ENCODE measurements around the gene GTF2A1L.
"Not testable (repeated sequence)": the region's sequence is repeated elsewhere in the genome, so short reads cannot be mapped to it uniquely, and the experiment has no call there.

GTF2A1L gene

GRCh38 chr2:48613211-48613610 is 4.4 kb upstream of the GTF2A1L start:
- DNase-seq = no peak

DNA sequence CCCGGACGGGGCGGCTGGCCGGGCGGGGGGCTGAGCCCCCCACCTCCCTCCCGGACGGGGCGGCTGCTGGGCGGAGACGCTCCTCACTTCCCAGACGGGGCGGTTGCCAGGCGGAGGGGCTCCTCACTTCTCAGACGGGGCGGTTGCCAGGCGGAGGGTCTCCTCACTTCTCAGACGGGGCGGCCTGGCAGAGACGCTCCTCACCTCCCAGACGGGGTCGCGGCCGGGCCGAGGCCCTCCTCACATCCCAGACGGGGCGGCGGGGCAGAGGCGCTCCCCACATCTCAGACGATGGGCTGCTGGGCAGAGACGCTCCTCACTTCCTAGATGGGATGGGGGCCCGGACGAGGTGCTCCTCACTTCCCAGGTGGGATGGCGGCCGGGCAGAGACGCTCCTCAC is 3.1 kb upstream of the GTF2A1L start:
- not testable (repeated sequence) for DNase-seq

GRCh38 chr2:48619526-48619925 is 1.9 kb downstream of the GTF2A1L start:
- DNase-seq = no peak

- DNase-seq = no peak
Observed at GRCh38 chr2:48620604-48621003, 2.9 kb downstream of the GTF2A1L start.

GRCh38 chr2:48622691-48623090 is 5.0 kb downstream of the GTF2A1L start:
- peak; percentile 26 for DNase-seq

- no peak for DNase-seq
Observed at GRCh38 chr2:48624696-48625095, 7.0 kb downstream of the GTF2A1L start.

DNA sequence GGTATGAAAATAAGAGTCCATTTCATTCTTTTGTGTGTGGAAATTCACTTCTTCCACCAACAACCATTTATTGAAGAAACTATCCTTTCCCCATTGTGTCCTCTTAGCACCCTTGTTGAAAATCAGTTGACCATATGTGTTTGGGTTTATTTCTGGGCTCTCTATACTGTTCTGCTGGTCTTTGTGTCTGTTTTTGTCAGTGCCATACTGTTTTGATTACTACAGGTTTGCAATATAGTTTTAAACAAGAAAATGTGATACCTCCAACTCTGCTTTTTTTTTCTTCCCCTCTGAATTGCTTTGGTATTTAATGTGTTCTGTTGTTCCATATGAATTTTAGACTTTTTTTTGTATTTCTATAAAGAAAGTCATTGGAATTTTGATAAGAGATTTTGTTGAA is 8.4 kb downstream of the GTF2A1L start:
- DNase-seq = no peak

GRCh38 chr2:48633143-48633542 is 15.5 kb downstream of the GTF2A1L start:
- no peak for DNase-seq

DNA sequence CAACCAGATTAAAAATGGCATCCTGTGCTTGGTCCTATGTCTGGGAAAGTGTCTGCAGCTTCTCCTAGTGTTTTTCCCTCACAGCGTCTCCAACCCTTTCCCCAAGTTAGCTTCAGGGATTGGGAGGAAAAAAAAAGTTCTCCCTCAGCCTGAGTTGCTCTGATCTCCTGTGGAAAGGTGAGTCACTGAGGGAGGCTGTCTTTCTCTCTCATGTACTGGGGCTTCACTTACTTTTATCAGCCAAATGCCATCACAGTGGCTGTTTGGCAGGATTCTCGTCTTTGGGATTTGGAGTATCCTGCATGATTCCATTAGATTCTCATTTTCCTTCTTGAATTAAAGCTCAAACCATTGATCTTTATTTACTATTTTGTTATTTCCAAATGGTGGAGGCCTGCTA is 18.1 kb downstream of the GTF2A1L start:
- DNase-seq = no peak

GRCh38 chr2:48638261-48638660 is 20.6 kb downstream of the GTF2A1L start:
- no peak for DNase-seq

GRCh38 chr2:48651158-48651790 is 33.6 kb downstream of the GTF2A1L start:
- DNase-seq = no peak

- DNase-seq = no peak
Observed at GRCh38 chr2:48668992-48669391, 51.3 kb downstream of the GTF2A1L start.

GRCh38 chr2:48673581-48673980 is 55.9 kb downstream of the GTF2A1L start:
- DNase-seq = no peak

GRCh38 chr2:48674933-48675332 is 57.3 kb downstream of the GTF2A1L start:
- DNase-seq = no peak

- DNase-seq = no peak
Observed at GRCh38 chr2:48677450-48677849, 59.8 kb downstream of the GTF2A1L start.

DNA sequence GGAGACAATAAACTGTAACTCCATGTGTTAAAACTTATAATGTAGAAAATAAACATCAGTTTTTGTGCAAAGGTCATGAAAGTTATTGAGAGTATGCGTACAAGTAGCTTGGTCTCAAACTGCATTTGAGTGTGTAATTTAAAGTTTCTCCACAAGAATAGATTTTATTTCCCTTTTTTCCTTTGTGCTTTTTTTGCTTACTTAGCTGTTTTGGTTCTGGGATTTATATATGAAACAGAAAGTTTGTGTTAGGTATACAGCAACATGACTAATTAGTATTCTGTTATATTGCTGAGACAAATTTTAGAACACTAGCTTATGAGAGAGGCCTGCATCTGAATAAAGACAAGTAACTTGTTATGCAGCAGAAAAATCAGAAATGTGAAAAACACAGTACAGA is 67.5 kb downstream of the GTF2A1L start:
- no peak for DNase-seq

DNA sequence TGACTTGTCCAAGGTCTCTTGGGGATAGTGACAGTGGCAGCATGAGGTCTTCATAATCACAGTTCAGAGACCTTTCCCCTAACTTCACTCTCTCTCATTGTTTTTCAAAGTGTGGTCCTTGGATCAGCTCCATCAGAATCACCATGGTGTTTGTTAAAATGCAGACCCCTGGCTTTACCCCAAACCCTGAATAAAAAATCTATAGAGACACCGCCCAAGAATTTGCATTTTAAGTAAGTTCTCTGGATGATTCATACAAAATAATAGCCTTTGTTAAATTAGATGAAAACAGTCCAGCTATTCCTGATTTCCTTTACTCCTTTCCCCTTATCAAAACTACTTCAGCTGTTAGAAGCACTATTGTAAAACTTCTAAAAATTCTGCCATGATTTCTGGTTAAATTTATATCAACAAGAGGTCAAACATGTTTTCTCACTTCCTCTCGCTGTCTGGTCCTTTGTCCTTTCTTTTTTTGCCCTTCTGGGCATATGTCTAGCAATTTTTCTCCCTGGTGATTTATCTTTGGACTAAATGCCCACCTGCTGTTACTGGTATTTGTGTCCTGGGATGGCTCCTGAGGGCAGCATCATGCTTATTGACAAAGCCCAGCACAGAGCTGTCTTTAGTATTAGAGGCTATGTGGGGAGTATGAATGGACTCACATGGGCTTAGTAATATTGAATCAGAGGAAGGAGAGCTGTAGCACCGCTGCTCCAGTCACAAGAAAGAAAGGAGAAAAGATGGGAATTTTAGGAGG is 74.5 kb downstream of the GTF2A1L start:
- DNase-seq = no peak

DNA sequence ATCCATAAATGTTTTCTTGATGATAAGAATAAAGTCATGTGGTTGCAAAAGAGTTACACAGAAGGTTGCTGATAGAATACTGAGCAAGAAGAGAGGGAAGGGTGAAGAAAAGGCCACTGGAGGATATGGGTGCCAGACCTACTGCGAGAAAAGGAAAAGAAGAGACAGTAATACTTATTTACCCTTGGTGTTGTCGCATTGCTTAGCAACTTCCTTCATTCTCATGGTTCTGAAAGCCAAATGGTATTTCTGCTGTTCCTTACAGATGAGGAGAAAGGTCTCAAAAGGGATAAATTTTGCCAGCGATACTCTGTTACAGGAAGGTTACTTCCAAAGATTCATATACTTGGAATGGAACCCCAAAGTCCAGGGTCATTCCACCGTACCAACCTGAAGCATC is 75.4 kb downstream of the GTF2A1L start:
- DNase-seq = no peak

DNA sequence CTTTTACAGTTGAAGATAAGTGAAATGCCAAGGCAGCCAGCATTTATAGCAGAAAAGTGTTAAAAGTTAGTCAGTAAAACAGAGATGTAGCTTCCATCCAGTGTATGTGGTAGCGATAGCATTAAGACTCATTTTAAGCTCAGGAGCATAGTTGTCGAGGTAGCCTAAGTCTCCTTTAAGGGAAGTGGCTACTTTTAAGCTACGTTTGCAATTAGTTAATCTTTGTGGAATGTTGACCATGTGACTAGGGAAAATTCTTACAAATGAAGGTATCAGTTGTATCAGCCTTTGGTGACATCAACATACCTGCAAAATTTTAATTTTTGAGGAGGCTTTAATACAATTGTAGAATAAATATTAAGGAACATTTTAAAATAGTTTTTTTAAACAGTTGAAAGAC is 76.0 kb downstream of the GTF2A1L start:
- DNase-seq = no peak

DNA sequence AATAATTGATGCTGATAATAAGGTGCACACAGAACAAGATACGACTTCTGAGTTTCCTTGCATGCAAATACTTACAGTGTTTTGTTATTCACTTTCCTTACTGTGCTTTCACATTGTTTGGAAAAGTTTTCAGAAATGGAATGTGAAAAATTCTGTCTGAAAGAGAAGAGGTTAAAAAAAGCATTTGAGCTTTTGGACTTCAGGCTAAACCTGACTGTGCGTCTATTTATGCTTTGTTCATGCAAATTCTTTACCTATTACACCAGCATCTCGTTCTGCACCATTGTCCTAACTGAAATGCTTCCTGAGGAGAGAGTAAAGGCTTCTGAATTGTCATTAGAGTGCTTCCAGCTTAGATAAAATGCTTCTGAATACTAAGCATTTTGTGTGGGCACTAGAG is 76.5 kb downstream of the GTF2A1L start:
- DNase-seq = no peak

- no peak for DNase-seq
Observed at GRCh38 chr2:48695991-48696390, 78.3 kb downstream of the GTF2A1L start.

DNA sequence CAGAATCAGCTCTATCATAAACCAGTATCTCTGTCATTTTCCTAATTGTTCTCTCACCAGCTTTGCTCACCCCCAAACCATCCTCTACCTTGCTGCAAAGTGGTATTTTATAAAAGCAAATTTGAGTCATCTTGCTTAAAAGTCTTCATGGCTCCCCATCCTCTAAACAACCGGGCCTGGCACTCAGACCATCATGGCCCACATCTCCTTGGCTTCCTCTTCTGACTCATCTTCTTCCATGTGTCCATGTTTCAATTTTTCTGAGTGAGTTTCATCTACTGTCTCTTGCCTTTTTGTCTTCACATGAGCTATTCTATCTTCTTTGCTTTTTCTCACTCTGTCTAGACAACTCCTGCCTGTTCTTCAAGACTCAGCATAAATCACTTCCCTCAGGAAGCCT is 79.2 kb downstream of the GTF2A1L start:
- no peak for DNase-seq

DNA sequence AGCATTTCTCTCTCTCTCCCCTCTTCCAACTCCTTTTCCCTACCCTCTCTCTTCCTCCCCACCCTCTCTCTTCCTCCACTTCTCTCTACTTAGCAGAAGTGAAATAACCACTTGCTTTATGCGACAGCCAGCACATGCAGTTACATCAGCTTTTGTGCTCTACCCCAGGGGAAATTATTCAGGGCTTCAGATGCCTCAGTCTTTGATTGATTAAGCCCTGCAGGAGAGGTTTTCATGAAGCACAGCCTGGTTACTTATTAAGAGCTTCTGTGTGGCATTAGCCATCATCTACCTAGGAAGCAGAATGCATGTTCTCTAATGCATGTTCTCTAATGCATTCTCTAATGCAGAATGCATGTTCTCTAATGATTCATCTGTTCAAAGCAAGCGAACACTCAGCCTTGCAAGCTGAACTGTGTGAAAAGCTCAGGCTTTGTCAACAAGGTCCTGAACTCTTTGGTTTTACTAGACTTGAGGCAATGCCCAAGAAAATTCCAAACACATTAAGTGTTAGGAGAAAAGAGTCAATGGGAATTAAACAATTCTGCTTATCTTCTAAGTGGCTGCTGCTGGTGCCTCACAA is 81.8 kb downstream of the GTF2A1L start:
- no peak for DNase-seq

- DNase-seq = not testable (repeated sequence)
Observed at GRCh38 chr2:48703621-48704020, 86.0 kb downstream of the GTF2A1L start.

Data from NCI-H2171 treated with DMSO at 0.1 percent for 48 hours (cell line).